T-helper 2 cell treated with Interferon-gamma antibody and Interleukin-4, amounts not matched to agents 100 ng/mL and 5 ng/mL, for 36 hours (primary cell): ENCODE measurements around the gene LCN6. TPM values are rescaled to one million over a fixed set of nuclear protein-coding genes. Genes with fewer than 3 reads are reported as not detected.

Experiments used
- intact Hi-C: fragments of 100-400 bp; cut with micrococcal nuclease; formaldehyde crosslinking; loops from one replicate; pipeline ENCODE4 v1.15.1; 2023
- total RNA-seq: library from RNA; stranded (reverse); gene quantifications from 2 replicates; pipeline ENCODE4 v1.2.3, GENCODE V29; 2022

Gene LCN6
- total RNA-seq, 1 donor from 2014 or later, result not detected

DNA sequence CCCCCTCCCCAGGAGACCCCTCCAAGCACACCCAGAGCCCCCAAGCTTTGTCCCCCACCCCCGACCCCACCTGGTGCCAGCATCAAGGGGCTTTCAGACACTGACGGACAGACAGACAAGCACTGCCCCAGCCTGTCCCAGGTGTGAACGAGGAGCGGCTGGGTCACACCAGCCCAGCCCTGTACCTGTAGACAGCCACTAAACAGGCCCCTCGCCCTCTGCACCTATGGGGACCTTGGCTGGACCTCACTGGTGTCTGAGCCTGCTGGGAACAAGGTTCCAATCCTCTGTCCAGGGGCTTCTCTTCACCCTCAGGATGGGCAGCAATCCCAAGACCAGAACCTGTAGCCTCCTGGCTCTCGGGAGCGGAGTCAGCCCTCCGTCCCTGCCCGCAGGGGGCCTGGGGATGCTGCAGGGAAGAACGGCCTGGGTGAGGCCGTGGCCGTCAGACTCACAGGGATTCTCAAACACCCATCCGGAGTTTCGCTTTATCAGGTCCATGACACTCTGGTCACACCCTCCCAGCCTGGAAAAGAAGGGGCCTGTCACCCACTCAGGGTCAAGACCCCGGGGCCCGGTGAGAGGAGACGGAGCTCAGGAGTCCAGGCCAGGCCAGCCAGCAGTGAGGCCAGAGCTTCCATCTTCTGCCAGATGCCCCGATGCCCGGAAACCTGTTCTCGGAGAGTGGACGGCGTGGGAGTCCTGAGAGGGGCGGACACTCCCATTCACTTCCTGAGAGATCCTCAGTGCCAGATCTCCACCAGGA, 2.8 kb downstream of the LCN6 start:
- intact Hi-C loops, result no loop called here

DNA sequence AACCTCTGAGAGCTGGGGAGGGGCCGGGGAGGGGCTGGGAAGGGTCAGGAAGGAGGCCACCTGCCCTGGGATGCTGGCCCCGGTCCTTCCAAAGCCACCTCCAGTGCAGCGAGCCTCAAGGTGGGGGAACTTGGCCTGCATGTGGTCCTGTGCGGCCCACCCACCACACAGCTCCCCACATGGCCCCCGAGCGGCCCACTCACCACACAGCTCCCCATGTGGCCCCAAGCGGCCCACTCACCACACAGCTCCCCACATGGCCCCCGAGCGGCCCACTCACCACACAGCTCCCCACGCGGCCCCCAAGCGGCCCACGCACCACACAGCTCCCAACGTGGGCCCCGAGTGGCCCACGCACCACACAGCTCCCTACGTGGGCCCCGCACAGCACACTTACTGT, 3.6 kb downstream of the LCN6 start:
- intact Hi-C loops, result no loop called here

DNA sequence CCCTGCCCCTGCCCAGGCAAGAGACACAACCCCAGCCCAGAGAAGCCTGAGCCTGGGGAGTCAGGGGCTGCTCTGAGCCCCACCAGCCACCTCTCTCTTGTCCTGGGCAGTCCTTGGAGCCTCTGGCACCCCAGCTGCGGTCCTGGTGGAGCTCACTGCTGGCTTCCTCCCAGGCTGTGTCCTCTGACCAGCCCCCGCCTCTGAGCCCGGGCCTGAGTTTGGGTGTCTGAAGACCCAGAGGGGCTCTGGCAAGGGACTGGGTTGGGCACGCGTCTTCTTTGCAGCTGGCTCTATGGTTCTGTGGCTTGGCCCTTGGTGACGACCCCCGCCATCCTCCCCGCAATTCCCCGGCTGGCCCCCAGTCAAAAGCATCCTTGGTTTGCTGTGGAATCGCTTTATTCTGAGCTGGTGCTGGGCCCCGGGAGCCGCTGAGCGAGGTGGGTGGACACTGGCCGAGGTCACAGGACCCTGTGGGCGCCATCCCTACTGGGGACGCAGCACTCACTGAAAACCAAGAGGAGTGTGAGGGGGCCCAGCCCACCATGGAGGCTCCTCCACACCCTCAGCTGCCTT, 4.6 kb downstream of the LCN6 start:
- intact Hi-C loops, result no loop called here

DNA sequence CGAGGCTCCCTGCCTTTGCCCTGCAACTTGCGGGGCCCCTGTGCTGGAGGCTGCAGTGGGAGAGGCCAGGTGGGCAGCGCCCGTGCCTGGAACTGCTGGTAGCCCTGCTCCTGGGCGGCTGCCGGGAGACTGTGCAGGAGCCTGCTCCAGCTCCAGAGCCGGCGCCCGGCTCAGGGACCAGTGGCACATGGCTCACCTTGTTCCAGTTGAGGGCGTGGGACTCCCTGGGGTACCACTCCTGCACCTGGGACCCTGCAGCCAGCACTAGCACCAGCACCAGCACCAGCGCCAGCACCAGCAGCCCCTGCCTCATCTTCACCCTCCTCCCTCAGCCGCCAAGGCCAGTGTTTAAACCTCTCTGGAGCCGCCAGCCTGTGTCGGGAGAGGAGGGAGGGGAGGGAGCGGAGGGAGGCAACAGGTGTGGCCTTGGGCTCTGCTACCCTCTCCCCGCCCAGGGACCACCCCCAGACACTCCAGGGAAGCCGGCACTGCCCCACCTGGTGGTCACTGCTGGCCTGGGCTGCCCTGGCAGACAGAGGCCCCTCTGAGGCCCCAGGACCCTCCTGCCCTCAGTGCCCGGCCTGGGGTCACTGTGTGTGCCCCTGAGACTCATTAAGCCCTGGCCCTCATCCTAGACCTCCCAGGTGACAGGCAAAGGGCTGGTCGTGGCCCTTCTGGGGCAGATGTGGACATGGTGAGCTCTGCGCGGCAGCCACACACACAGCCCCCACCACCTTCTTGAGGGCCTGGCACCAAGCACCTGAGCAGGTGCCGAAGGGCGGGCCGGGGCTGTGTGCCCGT, 5.5 kb downstream of the LCN6 start, which contains the start of gene LCN10:
TSS of gene LCN10 (minus strand) at position 350 of the 801 bp plus-strand sequence. CDS start at position 313, 37 bp downstream.
- intact Hi-C loops, result no loop called here

DNA sequence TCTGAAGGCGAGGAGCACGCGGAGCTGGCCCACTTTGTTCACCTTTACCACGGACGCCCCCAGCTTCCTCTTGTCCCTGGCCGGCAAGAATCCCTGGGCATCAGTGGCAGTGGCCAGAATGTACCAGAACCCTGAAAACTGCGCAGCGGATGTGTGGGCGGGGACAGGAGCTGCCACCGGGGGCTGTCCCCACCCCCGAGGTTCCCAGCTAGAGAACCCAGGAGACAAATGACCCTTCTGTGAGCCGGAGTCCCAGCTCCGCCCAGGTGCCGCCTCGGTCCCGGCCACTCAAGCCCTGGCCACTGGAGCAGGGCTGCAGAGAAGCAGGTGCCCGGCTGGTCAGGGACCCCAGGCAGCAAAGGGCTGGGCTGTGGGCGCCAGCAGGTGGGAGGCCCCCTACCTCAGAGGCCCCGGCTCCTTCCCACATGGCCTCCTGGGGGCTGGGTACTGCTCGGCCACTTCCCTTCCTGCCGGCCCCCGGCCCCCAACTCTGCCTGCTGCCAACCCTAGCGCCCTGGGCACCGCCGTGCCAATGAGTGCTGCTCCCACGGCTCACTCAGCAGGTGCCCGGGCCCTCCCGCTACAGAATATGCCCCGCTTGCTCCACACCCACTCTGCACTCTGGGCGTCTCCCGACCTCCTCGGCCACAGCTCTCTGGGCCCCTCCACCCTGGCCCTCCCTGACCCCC, 6.3 kb downstream of the LCN6 start:
- intact Hi-C loops, result no loop called here

DNA sequence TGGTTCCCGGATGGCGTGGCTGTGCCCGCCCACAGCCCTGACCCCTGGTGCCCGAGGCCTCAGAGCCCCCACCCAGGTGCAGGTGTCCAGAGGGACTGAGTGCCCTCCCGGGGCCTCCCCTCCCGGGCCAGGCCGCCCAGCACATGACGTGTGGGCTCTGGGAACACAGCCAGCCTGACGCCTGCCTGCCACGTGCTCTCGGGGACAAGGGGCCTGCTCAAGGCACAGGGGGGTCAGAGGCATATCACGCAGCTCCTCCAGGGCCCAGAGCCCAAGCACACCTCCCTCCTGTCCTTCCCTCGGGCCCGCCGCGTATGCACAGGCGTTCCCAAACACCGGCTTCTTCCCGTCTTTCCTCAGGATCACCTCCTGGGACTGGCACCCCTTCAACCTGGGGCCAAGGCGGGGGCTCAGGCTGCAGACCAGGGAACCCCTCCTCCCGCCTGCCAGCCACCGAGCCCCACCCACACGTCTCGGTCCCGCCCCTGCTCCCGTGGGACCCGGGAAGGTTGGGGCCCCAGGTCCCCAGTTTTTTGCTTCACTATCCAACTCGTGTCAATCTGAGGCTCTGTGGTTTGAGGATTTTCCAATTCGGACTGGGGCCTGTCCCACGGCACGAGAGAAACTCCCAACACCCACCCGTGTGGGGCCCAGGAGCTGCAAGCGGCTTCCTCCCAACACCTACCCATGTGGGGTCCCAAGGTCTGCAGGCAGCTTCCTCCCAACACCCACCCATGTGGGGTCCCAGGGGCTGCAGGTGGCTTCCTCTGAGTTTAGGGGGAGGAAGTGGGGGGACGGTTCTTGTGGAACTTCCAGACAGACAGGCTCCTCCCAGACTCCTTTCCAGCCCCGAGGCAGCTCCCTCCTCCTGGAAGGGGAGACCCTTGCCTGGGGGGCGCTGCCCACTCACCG, 7.1 kb downstream of the LCN6 start:
- intact Hi-C loops, result no loop called here

DNA sequence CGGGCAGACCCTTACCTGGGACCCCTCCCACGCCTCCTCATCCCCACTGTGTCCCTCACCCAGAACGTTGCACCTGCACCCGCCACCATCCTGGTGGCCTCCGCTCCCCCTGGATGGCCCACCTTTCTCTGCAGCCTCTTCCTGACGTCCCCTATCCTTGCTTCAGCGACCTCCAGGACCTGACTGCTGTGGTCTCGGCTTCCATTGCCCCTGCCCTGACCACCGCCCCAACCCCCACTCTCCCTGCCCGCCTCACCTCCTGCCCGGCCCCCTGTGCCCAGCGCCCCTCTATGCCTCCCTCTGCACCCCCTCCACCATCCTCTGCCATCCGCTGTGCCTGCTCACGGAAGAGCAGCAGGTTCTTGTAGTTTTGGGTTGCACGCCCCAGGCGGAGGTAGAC, 7.8 kb downstream of the LCN6 start:
- intact Hi-C loops, result no loop called here

DNA sequence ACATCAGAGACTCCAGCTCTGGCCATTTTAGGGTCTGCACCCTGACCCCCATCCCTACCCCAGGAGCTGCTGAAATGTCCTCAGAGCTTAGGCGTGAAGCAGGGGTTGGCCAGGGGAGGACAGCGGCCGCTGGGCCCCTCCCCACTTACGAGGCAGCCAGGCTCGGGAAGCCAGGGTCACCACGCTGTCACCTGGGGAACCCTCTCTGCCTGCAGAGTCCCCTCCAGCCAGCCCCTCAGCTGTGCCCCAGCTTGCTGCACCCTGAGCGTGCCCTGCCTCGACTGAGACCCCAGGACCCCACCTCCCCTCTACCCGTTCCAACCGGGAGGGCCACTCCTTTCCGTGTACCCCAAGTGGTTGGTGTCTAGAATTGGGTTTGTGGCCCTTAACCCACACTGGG, 8.3 kb downstream of the LCN6 start:
- intact Hi-C loops, result no loop called here

DNA sequence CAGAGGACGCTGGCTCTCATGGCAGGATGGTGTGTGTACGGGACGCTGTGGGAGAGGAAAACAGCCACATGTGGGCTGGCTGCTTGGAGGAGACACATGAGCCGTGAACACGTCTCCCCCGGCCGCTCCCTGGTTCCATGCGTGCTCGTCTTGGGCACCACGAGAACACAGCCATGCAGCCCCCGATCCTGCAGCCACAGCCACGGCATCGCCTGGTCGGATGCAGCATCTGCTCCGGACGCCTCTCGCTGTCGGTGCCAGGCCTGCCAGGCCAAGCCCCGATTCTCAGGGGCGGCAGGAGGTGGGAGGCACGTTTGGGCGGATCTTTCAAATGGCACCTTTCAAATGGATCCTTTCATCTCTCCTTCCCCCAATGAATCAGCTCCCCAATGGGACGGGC, 8.8 kb downstream of the LCN6 start:
- intact Hi-C loops, result no loop called here

DNA sequence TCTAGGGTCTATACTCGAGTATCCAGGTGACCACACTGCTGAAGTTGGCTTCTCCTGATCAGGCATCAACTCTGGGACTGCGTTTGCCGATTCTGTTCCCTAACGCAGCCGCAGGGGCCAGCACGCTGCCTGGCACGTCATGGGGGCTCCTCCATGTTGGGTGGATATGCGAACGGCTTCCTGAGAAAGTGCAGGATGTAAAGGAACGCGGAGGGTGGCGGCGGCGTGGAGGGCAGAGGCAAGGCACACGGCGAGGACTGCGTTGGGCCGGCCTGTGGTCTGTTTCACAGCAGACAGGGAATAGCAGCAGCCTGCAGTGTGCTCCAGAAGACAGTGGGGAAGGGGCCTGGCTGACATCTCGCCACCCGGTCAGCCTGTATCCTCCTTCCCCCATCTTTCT, 9.4 kb downstream of the LCN6 start:
- intact Hi-C loops, result no loop called here

DNA sequence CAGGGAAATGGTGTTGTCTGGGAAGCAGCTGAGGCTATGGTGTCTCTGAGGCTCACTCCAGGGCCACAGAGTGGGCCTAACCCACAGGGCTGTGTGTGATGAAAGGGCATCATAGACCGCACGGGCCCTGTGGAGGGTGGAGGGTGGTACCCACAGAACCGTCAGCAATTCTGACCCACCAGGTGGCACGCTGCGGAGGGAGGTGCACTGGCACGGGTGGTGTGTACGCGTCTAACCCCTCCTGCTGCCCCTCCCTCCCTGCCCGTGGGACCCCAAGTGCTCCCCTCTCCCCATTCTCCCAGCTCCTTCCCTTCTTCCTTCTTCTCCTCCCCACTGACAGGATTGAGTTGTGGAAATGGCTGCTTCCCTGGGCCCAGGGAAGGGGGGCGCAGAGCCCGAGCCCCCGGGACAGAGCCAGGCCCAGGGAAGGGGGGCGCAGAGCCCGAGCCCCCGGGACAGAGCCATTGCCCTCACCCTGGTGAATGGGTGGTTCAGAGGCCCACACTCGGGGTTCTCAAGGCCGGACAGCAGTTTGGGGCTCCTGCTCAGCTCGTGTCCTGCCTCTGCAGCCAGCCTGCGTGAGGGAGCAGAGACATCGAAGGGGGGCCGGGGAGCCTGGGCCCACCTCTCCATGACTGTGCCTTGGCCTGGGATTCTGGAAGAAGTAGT, 12.4 kb downstream of the LCN6 start:
- intact Hi-C loops, result no loop called here

DNA sequence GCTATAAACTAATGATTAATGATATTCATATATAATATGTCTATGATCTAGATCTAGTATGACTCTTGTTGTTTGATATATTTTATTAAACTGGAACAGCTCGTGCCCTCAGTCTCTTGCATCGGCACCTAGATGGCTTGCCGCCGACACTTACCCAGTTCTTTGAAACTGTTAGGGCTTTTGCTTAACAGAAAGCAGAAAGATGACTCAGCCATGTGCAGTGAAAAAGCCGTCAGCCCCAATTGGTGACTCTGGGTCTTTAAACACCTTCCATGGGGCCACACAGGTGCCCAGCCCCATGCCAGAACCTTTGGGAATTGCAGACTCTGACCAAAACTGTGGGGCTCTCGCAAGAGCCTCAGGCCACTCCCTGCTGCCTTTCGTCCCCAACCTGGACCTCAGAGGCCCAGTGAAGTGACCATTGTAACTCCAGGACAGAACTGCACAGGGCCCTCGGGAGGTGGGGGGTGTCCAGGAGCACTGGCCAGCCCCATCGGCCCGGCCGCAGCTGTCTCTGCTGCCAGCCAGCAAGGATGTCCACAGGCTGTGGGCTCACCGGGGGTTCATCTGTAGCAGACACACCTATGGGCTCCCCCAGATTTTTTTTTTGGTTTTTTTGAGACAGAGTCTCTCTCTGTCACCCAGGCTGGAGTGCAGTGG, 13.4 kb downstream of the LCN6 start:
- intact Hi-C loops, result no loop called here

DNA sequence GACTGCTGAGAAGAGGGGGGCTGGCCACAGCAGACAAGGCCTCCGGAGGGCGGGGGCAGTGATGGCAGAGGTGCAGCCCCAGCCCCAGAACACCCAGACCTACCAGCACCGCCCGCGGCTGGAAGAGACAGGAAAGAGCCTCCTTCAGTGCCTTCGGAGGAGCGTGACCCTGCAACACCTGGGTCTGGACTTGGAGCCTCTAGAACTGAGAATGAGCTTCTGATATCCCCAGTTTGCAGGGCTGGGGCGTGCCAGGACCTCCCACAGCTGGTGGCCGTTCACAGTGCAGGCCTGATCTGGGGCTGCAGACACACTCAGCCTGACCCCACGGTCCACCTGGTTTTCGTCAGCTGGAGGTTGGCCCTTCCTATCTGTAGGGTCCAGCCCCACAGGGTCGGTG, 14.7 kb downstream of the LCN6 start:
- intact Hi-C loops, result no loop called here

DNA sequence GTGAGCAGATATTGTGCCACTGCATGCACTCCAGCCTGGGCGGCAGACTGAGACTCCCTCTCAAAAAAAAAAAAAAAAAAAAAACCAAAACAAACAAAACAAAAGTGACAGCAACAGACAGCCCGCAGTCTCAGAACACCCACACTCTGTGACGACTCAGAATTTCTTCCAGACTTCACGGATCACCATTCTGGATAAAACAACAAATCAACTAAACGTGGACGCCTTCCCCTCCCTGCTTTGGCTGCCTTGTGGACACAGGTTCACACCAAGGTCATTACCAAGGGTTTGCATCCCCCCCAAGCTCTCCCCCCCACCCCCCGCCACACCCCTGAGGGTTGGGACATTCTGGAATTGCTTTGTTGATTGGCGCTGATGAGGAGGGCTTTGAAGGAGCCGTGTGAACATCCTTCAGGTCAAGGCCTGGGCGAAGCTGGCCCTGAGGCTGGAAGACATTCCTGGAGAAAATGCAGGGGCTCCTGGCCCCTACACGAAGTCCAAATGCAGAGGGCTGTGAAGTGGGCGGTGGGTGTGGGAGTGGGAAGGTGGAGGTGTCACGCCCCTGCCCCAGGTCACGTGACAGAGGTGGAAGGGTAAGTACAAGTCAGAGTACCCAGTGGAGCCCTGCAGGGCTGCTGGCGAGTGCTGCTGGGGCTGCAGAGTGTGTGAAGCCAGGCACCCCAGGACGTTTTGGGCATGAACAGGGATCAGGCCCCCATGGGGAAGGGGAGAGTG, 15.7 kb downstream of the LCN6 start:
- intact Hi-C loops, result no loop called here

DNA sequence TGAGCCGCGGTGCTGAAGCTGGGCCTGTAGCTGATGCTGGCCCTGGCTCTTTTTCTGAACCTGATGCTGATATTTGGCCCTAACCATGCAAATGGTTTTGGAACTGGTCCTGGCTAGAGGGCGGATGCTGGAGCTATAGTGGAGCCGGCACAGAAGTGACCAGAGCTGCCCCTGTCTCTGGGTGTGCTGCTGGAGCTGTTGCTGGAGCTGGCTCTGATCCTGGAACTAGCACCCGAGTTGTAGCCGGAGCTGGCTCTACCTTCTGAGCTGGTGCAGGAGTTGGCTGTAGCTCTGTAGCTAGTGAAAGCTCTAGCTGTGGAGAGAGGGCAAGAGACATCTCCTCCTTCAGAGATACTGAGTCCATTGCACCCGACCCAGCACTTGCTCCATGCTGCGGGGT, 18.4 kb downstream of the LCN6 start:
- intact Hi-C loops, result loop anchor here (2.0 kb wide), 1 partner anchor 247 kb away; the partner anchor contains the start of gene SEC16A

DNA sequence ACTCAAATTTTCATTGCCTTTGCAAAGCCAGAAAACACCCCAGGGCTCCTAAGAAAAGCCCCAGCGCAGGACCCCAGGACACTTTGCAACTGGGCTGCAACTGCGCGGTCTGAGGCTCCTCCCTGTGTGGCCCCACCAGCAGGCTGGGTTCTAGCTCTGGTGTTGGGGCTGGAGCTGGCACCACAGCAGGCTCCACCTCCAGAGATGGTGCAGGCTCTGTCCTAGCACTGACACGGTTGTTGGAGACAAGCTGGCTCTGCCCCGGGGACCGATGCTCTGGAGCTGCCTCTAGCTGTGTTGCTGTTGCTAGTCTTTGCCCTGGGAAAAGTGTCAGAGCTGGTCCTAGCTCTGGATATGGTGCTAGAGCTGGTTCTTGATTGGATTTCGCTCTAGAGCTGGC, 19.2 kb downstream of the LCN6 start:
- intact Hi-C loops, result loop anchor here (2.0 kb wide), 1 partner anchor 246 kb away; the partner anchor contains the start of gene SEC16A

DNA sequence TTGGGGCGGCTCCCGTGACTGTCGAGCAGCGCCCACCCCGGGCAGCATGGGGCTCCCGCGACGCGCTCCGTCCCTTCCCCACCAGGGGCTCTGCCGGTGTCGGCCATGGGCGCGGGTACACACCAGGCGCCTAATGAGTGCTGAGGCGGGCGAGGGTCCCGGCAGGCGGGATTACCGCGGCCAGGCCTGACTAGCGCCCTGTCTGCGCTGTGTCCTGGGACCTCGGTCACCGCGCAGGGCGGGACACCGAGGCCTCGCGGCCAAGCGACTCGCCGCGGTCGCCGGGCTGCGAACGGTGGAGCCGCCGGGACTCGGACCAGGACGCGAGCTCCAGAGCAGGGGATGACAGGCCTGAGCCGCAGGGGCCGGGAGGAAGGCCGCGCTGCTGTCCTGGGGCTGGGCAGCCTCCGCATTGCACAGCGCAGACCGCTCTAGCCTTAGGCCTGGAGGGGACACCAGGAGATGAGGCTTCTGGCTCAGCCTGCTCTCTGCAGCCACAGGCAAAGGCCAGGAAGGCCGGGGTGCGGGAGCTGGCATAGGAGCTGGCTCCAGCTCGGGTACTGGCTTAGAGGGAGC, 19.7 kb downstream of the LCN6 start:
- intact Hi-C loops, result loop anchor here (1.0 to 2.0 kb wide), 2 partner anchors 158 to 246 kb away; partner anchors contain the start of genes SEC16A and TRAF2

DNA sequence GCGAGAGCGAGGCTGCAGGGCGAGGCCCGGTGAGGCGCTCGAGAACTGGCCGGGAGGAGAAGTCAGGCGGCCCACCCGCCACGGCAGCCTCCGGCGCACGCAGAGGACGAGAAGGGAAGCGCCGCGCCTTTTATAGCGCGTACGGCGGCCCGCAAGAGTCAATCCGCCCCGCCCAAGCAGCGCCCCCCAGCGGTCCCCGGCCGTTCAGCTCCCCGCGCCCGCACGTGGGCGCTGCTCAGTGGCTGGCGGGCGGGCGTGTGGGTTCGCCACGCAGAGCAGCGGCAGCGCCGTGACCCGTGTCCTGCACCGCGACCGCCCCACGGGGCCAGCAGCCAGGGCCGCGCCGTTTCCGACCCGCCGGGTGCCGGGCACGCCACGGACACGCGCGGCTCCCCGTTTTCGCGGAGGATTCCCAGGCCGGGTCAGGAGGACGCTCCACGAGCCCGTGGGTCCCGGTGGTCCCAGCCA, 20.2 kb downstream of the LCN6 start:
- intact Hi-C loops, result loop anchor here (1.0 to 2.0 kb wide), 2 partner anchors 158 to 245 kb away; partner anchors contain the start of genes SEC16A and TRAF2
